HG02610 (cell line): Measurements from ENCODE around the gene TMED1.

Experiments used
- ATAC-seq: cut with Tn5 transposase; IDR thresholded peaks from one replicate; pipeline ENCODE4 v1.9.1; 2021; ENCODE audit warnings: mild to moderate bottlenecking, moderate library complexity; ENCODE audit not compliant: unreplicated experiment

The TMED1 gene

GRCh38 chr19:10832939-10833296, 3.1 kb downstream of the TMED1 start:
- ATAC-seq, result no peak

- ATAC-seq, result no peak
These were observed 3.7 kb downstream of the TMED1 start for GRCh38 chr19:10831987-10832938.

GRCh38 chr19:10830931-10831779, 4.9 kb downstream of the TMED1 start:
- no peak for ATAC-seq

- no peak for ATAC-seq
These were observed 5.6 kb downstream of the TMED1 start for GRCh38 chr19:10830370-10830769.

- no peak for ATAC-seq
These were observed 6.0 kb downstream of the TMED1 start for GRCh38 chr19:10829967-10830366.

- no peak for ATAC-seq
These were observed 6.8 kb downstream of the TMED1 start for GRCh38 chr19:10828981-10829821.

GRCh38 chr19:10826846-10827245, 9.2 kb downstream of the TMED1 start:
- no peak for ATAC-seq

GRCh38 chr19:10826231-10826630, 9.8 kb downstream of the TMED1 start:
- no peak for ATAC-seq

- no peak for ATAC-seq
These were observed 12.3 kb downstream of the TMED1 start for GRCh38 chr19:10823690-10824089.

GRCh38 chr19:10820173-10820572, 15.8 kb downstream of the TMED1 start:
- ATAC-seq, result no peak

GRCh38 chr19:10819124-10820060, 16.6 kb downstream of the TMED1 start:
- ATAC-seq, result no peak

GRCh38 chr19:10818301-10819123, 17.5 kb downstream of the TMED1 start:
- ATAC-seq, result no peak

GRCh38 chr19:10817291-10818038, 18.5 kb downstream of the TMED1 start:
- ATAC-seq, result no peak

GRCh38 chr19:10816691-10817090, 19.3 kb downstream of the TMED1 start:
- ATAC-seq, result no peak

- no peak for ATAC-seq
These were observed 19.9 kb downstream of the TMED1 start for GRCh38 chr19:10815969-10816644.

GRCh38 chr19:10815007-10815536, 20.9 kb downstream of the TMED1 start:
- no peak for ATAC-seq

- ATAC-seq, result no peak
These were observed 23.1 kb downstream of the TMED1 start for GRCh38 chr19:10812902-10813404.
